GM12878 (cell line): ENCODE results near the gene HEXB. TPM values are rescaled to one million over a fixed set of nuclear protein-coding genes. Genes with fewer than 3 reads are reported as not detected.

ENCODE experiments used
- ATAC-seq: fragments of 200-7000 bp; cut with Tn5 transposase; 3 replicates; pipeline ENCODE4 v1.9.1; 2020; ENCODE audit warnings: mild to moderate bottlenecking, moderate library complexity
- BruUV-seq: library from RNA; stranded (reverse); fragments of 400-500 nt; replicated peaks from 2 replicates; lab custom pipeline; 2021; lab: Mats Ljungman, UMichigan
- CTCF ChIA-PET: fragments of 300-600 bp; sonication (Branson Sonifier 250); formaldehyde crosslinking; extraction: SDS; loops from one replicate; lab custom pipeline; 2021; ENCODE audit warnings: inconsistent platforms; lab: Yijun Ruan, JAX
- POLR2A ChIA-PET: fragments of 350-600 bp; formaldehyde crosslinking; extraction: SDS; loops from one replicate; lab custom pipeline; 2021; ENCODE audit warnings: inconsistent platforms; lab: Charles Lee
- RAD21 ChIA-PET: fragments of 300-600 bp; sonication (Branson Sonifier 250); formaldehyde crosslinking; loops from one replicate; lab custom pipeline; 2023; ENCODE audit warnings: antibody characterized with exemption; ENCODE audit not compliant: unreplicated experiment; lab: Charles Lee
- SMC1A ChIA-PET: fragments of 300-600 bp; sonication (Branson Sonifier 250); formaldehyde crosslinking; loops from one replicate; lab custom pipeline; 2023; ENCODE audit not compliant: unreplicated experiment, uncharacterized antibody; lab: Charles Lee
- DNase-seq: peaks from one replicate; pipeline ENCODE4 v3.0.0-alpha.2; 2011; ENCODE audit warnings: low read depth, low spot score
- FAIRE-seq: peaks from 3 replicates; lab custom pipeline; 2011; peaks lifted over from hg19 to GRCh38; lab: Jason Lieb, UNC
- H2AFZ ChIP-seq: 2 replicates; pipeline ENCODE4 v1.6.0; 2011; ENCODE audit warnings: low read depth, low read length, control low read depth; ENCODE audit not compliant: control insufficient read depth
- H3K27ac ChIP-seq: 2 replicates; pipeline ENCODE4 v1.5.1; 2011; ENCODE audit warnings: control low read depth; ENCODE audit not compliant: control insufficient read depth, insufficient read depth
- H3K27me3 ChIP-seq, 2 experiments: replicated peaks in 1 of 2; 2 replicates each; pipeline versions ENCODE4 v1.6.0 to v1.6.1; 2011; ENCODE audit warnings: low read length in 1 of 2; ENCODE audit not compliant: control insufficient read depth in 2 of 2, insufficient read depth in 2 of 2
- H3K36me3 ChIP-seq, 2 experiments: 2 replicates each; pipeline ENCODE4 v1.5.1; 2011; ENCODE audit warnings: low read length in 1 of 2; ENCODE audit not compliant: control insufficient read depth in 2 of 2, insufficient read depth in 2 of 2
- H3K4me1 ChIP-seq: 2 replicates; pipeline ENCODE4 v1.6.1; 2011; ENCODE audit warnings: mild to moderate bottlenecking, low read length, moderate library complexity, mixed read lengths; ENCODE audit not compliant: control insufficient read depth, insufficient read depth
- H3K4me2 ChIP-seq: 2 replicates; pipeline ENCODE4 v1.6.0; 2011; ENCODE audit warnings: control low read depth; ENCODE audit not compliant: control insufficient read depth, insufficient read depth
- H3K4me3 ChIP-seq: fragments of 200-600 bp; sonication (generic); 2 replicates; pipeline ENCODE4 v1.5.1; 2016
- H3K79me2 ChIP-seq: 2 replicates; pipeline ENCODE4 v1.6.0; 2011; ENCODE audit warnings: low read length; ENCODE audit not compliant: control insufficient read depth, insufficient read depth
- H3K9ac ChIP-seq: 2 replicates; pipeline ENCODE4 v1.8.0; 2011; ENCODE audit warnings: low read length, control low read depth, mixed read lengths; ENCODE audit not compliant: control insufficient read depth, insufficient read depth
- H3K9me3 ChIP-seq: replicated peaks from 3 replicates; pipeline ENCODE4 v1.5.1; 2011; ENCODE audit warnings: mild to moderate bottlenecking, low read length; ENCODE audit not compliant: control insufficient read depth, insufficient read depth
- H4K20me1 ChIP-seq: 2 replicates; pipeline ENCODE4 v1.6.0; 2011; ENCODE audit not compliant: control insufficient read depth, insufficient read depth
- JUND ChIP-seq: IDR thresholded peaks from 2 replicates; pipeline ENCODE4 v1.6.1; 2012; ENCODE audit warnings: low read depth, mild to moderate bottlenecking, low read length, improper control_type of control experiment, moderate library complexity
- POU2F2 ChIP-seq: IDR thresholded peaks from 3 replicates; pipeline ENCODE4 v1.6.1; 2011; ENCODE audit warnings: low read depth, mild to moderate bottlenecking, low read length, borderline replicate concordance
- WGBS: methylation state at CpG from one replicate; pipeline ENCODE4 v1.1.6; 2016; ENCODE audit warnings: low lambda C conversion rate; ENCODE audit not compliant: insufficient replicate concordance, insufficient coverage; ENCODE audit errors: missing lambda C conversion rate; 5-methylcytosine and 5-hydroxymethylcytosine counted together
- in situ Hi-C: fragments of 300-500 bp; cut with MboI; formaldehyde crosslinking; loops from 9 replicates; pipeline ENCODE4 v1.14.3; 2018; ENCODE audit warnings: mixed read lengths
- intact Hi-C: fragments of 100-400 bp; cut with micrococcal nuclease; formaldehyde crosslinking; loops from one replicate; pipeline ENCODE4 v1.14.2; 2022; ENCODE audit not compliant: unreplicated experiment
- polyA plus RNA-seq, 11 experiments: library from polyadenylated mRNA; depleted of rRNA in 4 of 11; unstranded in 6 of 11; stranded (reverse) in 5 of 11; fragments of >200 nt; fragmentation: Nextera tagmentation in 4 of 11; fragmentation: Illumina TruSeq in 1 of 11; extraction: Ambion mirVana in 4 of 11; extraction: Trizol in 1 of 11; gene quantifications; 1 replicate in 1 of 11; 2 replicates in 10 of 11; pipeline versions ENCODE4 v1.2.1 to v1.2.3, GENCODE V29; 2011 to 2016; ENCODE audit warnings: inconsistent platforms in 2 of 11, missing spikeins in 2 of 11, low read depth in 1 of 11
- total RNA-seq, 4 experiments: library from RNA; depleted of rRNA in 3 of 4; stranded (reverse); fragments of >200 nt in 3 of 4; fragmentation: Illumina TruSeq in 1 of 4; extraction: Trizol in 1 of 4; gene quantifications; 2 replicates each; pipeline versions ENCODE4 v1.2.1 to v1.2.3, GENCODE V29; 2013 to 2021
- TF ChIP-seq, protein P1 (sequence below): fragments of 450-650 bp; IDR thresholded peaks from 2 replicates; pipeline ENCODE4 v1.6.1; 2017; ENCODE audit warnings: antibody characterized with exemption, mild to moderate bottlenecking, moderate library complexity

HEXB gene
- total and polyA plus RNA-seq, 10 of the 15 experiments (the other 5 are each of a cell fraction or from before 2014, with no cell fraction given): 13.5 to 76.0 (median 42.6) TPM

GRCh38 chr5:74643111-74643562, 41.9 kb upstream of the HEXB start:
- Histone ChIP-seq H3K4me2 (no peak overlapping the region), H4K20me1 (no peaks in the 10 kb centered on the region), H3K79me2 (peaks cover 23% of the 10 kb centered on the region), H3K9ac (no peak overlapping the region), H3K27me3 (no peaks in the 10 kb centered on the region; a peak in 1 of 4 replicates), H2AFZ (no peak overlapping the region), H3K4me3 (no peak overlapping the region), H3K4me1 (peaks cover 5% of the 10 kb centered on the region), H3K27ac (no peak overlapping the region), H3K36me3 (no peaks in the 10 kb centered on the region), H3K9me3 (no peaks in the 10 kb centered on the region)
- DNase-seq: no peak
- SMC1A ChIA-PET: interaction anchor here (0.6 to 8.1 kb wide), 21 partner anchors 7 to 757 kb away, joined by 3 to 71 read pairs (median 3); no protein-coding TSS in a partner anchor
- intact Hi-C loops (loop anchor here (10.0 kb wide), 1 partner anchor 348 kb away; no protein-coding TSS in a partner anchor), in situ Hi-C loops (no loop called here)
- BruUV-seq: no TSS peak
- POLR2A ChIA-PET: interaction anchor here (2.0 kb wide), 1 partner anchor 741 kb away, joined by 6 read pairs; no protein-coding TSS in a partner anchor
- TF ChIP-seq POU2F2 (no peak), JUND (no peak)
- TF ChIP-seq, protein P1, sequence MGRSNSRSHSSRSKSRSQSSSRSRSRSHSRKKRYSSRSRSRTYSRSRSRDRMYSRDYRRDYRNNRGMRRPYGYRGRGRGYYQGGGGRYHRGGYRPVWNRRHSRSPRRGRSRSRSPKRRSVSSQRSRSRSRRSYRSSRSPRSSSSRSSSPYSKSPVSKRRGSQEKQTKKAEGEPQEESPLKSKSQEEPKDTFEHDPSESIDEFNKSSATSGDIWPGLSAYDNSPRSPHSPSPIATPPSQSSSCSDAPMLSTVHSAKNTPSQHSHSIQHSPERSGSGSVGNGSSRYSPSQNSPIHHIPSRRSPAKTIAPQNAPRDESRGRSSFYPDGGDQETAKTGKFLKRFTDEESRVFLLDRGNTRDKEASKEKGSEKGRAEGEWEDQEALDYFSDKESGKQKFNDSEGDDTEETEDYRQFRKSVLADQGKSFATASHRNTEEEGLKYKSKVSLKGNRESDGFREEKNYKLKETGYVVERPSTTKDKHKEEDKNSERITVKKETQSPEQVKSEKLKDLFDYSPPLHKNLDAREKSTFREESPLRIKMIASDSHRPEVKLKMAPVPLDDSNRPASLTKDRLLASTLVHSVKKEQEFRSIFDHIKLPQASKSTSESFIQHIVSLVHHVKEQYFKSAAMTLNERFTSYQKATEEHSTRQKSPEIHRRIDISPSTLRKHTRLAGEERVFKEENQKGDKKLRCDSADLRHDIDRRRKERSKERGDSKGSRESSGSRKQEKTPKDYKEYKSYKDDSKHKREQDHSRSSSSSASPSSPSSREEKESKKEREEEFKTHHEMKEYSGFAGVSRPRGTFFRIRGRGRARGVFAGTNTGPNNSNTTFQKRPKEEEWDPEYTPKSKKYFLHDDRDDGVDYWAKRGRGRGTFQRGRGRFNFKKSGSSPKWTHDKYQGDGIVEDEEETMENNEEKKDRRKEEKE: no peak
- 67% methylated on average over 4 of the region's 4 CpGs for WGBS
- FAIRE-seq: no peak
- CTCF ChIA-PET: interaction anchor here (0.8 to 5.6 kb wide), 17 partner anchors 11 to 744 kb away, joined by 3 to 65 read pairs (median 4); no protein-coding TSS in a partner anchor
- no peak for ATAC-seq
- RAD21 ChIA-PET: interaction anchor here (1.0 to 5.5 kb wide), 10 partner anchors 12 to 741 kb away, joined by 3 to 45 read pairs (median 6); no protein-coding TSS in a partner anchor
